Activated naive CD4-positive, alpha-beta T cell treated with anti-CD3 and anti-CD28 coated beads, Interleukin-2, amount 50 U/mL, for 72 hours (primary cell): ENCODE results near the gene MST1. TPM values are rescaled to one million over a fixed set of nuclear protein-coding genes. Genes with fewer than 3 reads are reported as not detected.

Experiments used
- ATAC-seq, 2 donors: fragments of 150-1000 bp; cut with Tn5 transposase; 2 replicates each; pipeline ENCODE4 v1.10.0; 2021; ENCODE audit warnings: mild to moderate bottlenecking in 2 of 2, moderate library complexity in 2 of 2
- DNase-seq, 2 donors: peaks; one replicate each; pipeline ENCODE4 v3.0.0; 2021 to 2022; ENCODE audit warnings: low spot score in 2 of 2
- H3K27ac Mint-ChIP-seq, 2 donors: one replicate each; pipeline ENCODE4 v1.8.0; 2022; ENCODE audit warnings: mild to moderate bottlenecking in 2 of 2, mixed read lengths in 2 of 2
- H3K36me3 Mint-ChIP-seq, 2 donors: one replicate each; pipeline ENCODE4 v1.8.0; 2022; ENCODE audit warnings: mixed read lengths in 2 of 2
- H3K9me3 Mint-ChIP-seq, 2 donors: one replicate each; pipeline ENCODE4 v1.8.0; 2022; ENCODE audit warnings: mixed read lengths in 2 of 2
- total RNA-seq, 2 donors: library from RNA; stranded (reverse); gene quantifications; one replicate each; pipeline ENCODE4 v1.2.3, GENCODE V29; 2022

MST1 gene
- total RNA-seq, 2 donors from 2014 or later = 11.8 to 15.9 TPM

DNA sequence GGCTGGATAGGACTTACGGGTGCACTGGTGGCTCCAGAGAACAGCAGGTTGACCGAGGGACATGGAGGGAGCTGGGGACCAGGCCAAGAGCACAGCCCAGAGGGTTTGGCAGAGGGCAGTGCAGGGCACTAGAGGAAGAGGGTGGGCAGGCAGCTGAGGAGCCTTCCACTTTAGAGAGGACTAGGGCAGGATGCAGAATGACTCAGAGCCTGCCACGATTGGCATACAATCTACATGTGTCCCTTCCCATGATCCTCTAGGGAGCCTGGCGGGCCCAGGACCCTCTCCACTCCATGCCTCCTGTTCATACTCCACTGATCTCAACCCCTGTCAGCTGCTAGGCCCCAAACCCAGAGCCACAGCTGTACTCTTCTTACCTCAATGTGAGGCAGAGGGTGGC lies 29.5 kb downstream of the MST1 start:
- peak in 1 of 2 donors; percentile 35 for ATAC-seq
- no peak for DNase-seq
- Mint-ChIP-seq H3K27ac (peak overlapping the region in 1 of 2 donors; percentile 16), H3K36me3 (no peaks in the 10 kb centered on the region), H3K9me3 (no peaks in the 10 kb centered on the region)

DNA sequence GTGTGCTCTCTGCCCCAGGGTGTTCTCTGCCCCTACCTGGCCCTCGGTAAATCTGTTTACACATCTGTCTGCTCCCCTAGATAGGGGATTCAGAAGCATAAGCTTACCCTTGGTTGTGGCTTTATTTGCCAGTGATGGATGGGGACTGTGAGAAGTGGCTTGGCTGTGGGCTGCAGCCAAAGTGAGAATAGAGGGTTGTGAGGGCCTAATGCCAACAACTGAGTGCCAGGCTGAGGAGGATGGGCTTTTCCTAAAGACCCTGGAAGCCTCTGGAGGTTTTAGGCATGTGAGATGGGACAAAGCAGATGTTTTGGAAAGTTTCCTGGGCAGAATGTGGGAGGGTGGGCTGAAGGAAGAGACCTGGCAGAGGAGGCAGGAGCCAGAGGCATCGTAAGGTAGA lies 30.6 kb downstream of the MST1 start:
- Mint-ChIP-seq H3K27ac (peak overlapping the region in 1 of 2 donors; percentile 9), H3K9me3 (no peaks in the 10 kb centered on the region), H3K36me3 (no peaks in the 10 kb centered on the region)
- ATAC-seq = no peak
- DNase-seq = no peak

DNA sequence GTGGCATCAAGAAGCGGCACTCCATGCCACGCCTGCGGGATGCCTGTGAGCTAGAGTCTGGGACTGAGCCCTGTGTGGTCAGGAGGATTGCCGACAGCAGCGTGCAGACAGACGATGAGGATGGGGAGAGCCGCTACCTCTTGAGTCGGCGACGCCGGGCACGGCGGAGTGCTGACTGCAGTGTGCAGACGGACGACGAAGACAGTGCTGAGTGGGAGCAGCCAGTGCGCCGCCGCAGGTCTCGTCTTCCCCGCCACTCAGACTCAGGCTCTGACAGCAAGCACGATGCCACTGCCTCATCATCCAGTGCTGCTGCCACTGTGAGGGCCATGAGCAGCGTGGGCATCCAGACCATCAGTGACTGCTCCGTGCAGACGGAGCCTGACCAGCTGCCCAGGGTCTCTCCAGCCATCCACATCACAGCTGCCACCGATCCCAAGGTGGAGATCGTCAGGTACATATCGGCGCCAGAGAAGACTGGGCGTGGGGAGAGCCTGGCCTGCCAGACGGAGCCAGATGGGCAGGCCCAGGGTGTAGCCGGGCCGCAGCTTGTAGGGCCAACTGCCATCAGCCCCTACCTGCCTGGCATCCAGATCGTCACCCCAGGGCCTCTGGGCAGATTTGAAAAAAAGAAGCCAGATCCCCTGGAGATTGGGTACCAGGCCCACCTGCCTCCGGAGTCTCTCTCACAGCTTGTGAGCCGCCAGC lies 31.9 kb downstream of the MST1 start:
- no peak overlapping the region for H3K27ac Mint-ChIP-seq
- ATAC-seq = no peak

DNA sequence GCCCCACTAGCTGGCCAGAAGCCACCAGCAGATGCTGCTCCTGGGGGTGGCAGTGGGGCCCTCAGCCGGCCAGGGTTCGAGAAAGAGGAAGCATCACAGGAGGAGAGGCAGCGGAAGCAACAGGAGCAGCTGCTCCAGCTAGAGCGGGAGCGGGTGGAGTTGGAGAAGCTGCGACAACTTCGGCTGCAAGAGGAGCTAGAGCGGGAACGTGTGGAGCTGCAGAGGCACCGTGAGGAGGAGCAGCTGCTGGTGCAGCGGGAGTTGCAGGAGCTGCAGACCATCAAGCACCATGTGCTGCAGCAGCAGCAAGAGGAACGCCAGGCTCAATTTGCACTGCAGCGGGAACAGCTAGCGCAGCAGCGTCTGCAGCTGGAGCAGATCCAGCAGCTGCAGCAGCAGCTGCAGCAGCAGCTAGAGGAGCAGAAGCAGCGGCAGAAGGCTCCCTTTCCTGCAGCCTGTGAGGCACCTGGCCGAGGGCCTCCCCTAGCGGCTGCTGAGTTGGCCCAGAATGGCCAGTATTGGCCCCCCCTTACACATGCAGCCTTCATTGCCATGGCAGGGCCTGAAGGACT lies 32.6 kb downstream of the MST1 start:
- H3K27ac Mint-ChIP-seq = no peak overlapping the region
- H3K9me3 Mint-ChIP-seq = no peaks in the 10 kb centered on the region
- no peak for DNase-seq
- H3K36me3 Mint-ChIP-seq = no peaks in the 10 kb centered on the region
- no peak for ATAC-seq

More for the DNA sequence above, 31.9 kb downstream of the MST1 start:
- DNase-seq = no peak
- Mint-ChIP-seq H3K36me3 (no peaks in the 10 kb centered on the region), H3K9me3 (no peaks in the 10 kb centered on the region)

DNA sequence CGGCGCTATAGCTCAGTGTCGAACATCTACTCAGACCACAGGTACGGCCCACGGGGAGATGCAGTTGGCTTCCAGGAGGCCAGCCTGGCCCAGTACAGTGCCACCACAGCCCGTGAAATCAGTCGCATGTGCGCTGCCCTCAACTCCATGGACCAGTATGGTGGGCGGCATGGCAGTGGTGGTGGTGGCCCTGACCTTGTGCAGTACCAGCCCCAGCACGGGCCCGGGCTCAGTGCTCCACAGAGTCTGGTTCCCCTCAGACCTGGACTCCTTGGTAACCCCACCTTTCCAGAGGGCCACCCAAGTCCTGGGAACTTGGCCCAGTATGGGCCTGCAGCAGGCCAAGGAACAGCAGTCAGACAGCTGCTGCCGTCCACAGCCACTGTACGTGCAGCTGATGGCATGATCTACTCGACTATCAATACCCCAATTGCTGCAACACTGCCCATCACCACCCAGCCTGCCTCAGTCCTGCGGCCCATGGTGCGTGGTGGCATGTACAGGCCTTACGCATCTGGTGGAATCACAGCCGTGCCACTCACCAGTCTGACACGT lies 33.5 kb downstream of the MST1 start:
- Mint-ChIP-seq H3K36me3 (no peaks in the 10 kb centered on the region), H3K27ac (no peak overlapping the region), H3K9me3 (no peaks in the 10 kb centered on the region)
- ATAC-seq = no peak
- no peak for DNase-seq

DNA sequence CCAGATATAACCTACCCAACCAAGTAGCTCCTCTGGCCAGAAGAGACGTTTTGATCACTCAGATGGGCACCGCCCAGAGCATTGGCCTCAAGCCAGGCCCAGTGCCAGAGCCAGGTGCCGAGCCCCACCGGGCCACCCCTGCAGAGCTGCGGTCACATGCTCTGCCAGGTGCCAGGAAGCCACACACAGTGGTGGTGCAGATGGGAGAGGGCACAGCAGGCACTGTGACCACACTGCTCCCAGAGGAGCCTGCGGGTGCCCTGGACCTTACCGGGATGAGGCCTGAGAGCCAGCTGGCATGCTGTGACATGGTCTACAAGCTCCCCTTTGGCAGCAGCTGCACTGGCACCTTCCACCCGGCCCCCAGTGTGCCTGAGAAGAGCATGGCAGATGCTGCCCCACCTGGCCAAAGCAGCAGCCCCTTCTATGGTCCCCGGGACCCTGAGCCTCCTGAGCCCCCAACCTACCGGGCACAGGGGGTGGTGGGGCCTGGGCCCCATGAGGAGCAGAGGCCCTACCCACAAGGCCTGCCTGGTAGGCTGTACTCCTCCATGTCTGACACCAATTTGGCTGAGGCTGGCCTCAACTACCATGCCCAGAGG lies 34.2 kb downstream of the MST1 start:
- ATAC-seq = no peak
- Mint-ChIP-seq H3K27ac (peak overlapping the region in 1 of 2 donors; percentile 50), H3K9me3 (no peaks in the 10 kb centered on the region), H3K36me3 (no peaks in the 10 kb centered on the region)
- DNase-seq = no peak

DNA sequence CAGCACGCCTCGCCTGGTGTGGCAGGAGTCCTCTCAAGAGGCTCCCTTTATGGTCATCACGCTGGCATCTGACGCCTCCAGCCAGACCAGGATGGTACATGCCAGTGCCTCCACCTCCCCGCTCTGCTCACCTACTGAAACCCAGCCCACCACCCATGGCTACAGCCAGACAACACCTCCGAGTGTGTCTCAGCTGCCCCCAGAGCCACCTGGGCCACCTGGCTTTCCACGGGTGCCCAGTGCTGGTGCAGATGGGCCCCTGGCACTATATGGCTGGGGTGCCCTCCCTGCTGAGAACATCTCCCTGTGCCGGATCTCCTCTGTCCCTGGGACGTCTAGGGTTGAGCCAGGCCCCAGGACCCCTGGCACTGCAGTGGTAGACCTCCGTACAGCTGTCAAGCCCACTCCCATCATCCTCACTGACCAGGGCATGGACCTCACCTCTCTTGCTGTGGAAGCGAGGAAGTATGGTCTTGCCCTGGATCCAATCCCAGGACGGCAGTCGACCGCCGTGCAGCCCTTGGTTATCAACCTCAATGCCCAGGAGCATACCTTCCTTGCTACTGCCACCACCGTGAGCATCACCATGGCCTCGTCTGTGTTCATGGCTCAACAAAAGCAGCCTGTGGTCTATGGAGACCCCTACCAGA lies 35.0 kb downstream of the MST1 start:
- Mint-ChIP-seq H3K9me3 (no peaks in the 10 kb centered on the region), H3K36me3 (no peaks in the 10 kb centered on the region), H3K27ac (no peak overlapping the region)
- ATAC-seq = no peak
- DNase-seq = no peak

DNA sequence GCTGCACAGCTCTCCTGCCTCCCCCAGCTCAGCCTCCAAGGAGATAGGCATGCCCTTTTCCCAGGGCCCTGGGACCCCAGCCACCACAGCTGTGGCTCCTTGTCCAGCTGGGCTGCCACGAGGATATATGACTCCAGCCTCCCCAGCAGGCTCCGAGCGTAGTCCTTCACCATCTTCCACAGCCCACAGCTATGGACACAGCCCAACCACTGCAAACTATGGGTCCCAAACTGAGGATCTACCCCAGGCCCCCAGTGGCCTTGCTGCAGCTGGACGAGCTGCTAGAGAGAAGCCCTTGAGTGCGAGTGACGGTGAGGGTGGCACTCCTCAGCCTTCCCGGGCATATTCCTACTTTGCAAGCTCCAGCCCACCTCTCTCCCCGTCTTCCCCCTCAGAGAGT lies 35.7 kb downstream of the MST1 start:
- H3K27ac Mint-ChIP-seq = no peak overlapping the region
- H3K9me3 Mint-ChIP-seq = no peaks in the 10 kb centered on the region
- H3K36me3 Mint-ChIP-seq = no peaks in the 10 kb centered on the region
- ATAC-seq (no peak), DNase-seq (no peak)

DNA sequence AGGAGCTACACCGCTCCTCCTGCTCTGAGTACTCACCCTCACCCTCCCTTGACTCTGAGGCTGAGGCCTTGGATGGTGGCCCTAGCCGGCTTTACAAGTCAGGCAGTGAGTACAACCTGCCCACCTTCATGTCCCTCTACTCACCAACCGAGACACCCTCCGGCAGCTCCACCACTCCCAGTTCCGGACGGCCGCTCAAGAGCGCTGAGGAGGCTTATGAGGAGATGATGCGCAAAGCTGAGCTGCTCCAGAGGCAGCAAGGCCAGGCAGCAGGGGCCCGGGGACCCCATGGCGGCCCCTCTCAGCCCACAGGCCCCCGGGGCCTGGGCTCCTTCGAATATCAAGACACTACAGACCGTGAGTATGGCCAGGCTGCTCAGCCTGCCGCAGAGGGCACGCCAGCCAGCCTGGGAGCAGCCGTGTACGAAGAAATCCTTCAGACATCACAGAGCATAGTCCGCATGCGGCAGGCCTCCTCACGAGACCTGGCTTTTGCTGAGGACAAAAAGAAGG lies 36.3 kb downstream of the MST1 start:
- no peaks in the 10 kb centered on the region for H3K9me3 Mint-ChIP-seq
- DNase-seq (no peak), ATAC-seq (no peak)
- no peaks in the 10 kb centered on the region for H3K36me3 Mint-ChIP-seq
- no peak overlapping the region for H3K27ac Mint-ChIP-seq

DNA sequence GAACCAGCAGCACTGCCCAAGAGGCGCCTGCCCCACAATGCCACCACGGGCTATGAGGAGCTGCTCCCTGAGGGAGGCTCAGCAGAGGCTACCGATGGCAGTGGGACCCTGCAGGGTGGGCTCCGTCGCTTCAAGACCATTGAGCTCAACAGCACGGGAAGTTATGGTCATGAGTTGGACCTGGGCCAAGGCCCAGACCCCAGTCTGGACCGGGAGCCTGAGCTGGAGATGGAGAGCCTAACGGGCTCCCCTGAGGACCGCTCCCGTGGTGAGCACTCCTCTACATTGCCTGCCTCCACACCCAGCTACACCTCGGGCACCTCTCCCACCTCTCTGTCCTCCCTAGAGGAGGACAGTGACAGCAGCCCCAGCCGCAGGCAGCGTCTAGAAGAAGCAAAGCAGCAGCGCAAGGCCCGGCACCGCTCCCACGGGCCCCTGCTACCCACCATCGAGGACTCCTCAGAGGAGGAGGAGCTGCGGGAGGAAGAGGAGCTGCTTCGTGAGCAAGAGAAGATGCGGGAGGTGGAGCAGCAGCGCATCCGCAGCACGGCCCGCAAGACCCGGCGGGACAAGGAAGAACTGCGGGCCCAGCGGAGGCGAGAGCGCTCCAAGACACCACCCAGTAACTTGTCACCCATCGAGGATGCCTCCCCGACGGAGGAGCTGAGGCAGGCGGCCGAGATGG lies 36.9 kb downstream of the MST1 start:
- DNase-seq = no peak
- ATAC-seq = no peak
- no peak overlapping the region for H3K27ac Mint-ChIP-seq
- no peaks in the 10 kb centered on the region for H3K9me3 Mint-ChIP-seq
- H3K36me3 Mint-ChIP-seq = no peaks in the 10 kb centered on the region

DNA sequence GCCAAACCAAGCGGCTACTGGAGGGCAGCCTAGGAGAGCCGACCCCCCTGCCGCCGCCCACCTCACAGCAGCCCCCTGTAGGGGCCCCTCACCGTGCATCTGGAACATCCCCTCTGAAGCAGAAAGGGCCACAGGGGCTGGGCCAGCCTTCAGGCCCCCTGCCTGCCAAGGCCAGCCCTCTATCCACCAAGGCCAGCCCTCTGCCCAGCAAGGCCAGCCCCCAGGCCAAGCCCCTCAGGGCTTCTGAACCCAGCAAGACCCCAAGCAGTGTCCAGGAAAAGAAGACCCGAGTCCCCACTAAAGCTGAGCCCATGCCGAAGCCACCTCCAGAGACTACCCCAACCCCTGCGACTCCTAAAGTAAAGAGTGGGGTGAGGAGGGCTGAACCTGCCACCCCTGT lies 38.6 kb downstream of the MST1 start:
- ATAC-seq = no peak
- Mint-ChIP-seq H3K36me3 (no peaks in the 10 kb centered on the region), H3K9me3 (no peaks in the 10 kb centered on the region), H3K27ac (no peak overlapping the region)
- no peak for DNase-seq

DNA sequence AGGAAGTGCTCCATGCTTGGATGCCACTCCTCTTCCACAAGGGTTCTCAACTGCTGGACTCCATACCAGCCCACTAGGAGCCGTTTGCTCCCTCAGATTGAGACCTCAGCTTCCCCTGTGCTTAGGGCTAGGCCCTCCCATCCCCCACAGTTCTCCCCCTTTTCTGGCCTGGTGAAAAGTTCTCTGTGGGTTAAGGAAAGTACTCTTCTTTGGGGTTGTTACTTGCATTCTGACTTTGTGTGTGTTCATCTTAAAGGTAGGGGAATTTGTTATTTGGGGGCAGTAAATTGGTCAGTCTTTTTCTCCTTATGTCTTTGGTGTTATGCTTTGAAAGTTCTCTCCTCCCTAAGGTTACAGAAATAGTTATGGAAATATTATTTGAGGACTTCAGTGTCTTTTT lies 39.1 kb downstream of the MST1 start:
- no peaks in the 10 kb centered on the region for H3K36me3 Mint-ChIP-seq
- H3K9me3 Mint-ChIP-seq = no peaks in the 10 kb centered on the region
- no peak overlapping the region for H3K27ac Mint-ChIP-seq
- ATAC-seq (no peak), DNase-seq (no peak)

DNA sequence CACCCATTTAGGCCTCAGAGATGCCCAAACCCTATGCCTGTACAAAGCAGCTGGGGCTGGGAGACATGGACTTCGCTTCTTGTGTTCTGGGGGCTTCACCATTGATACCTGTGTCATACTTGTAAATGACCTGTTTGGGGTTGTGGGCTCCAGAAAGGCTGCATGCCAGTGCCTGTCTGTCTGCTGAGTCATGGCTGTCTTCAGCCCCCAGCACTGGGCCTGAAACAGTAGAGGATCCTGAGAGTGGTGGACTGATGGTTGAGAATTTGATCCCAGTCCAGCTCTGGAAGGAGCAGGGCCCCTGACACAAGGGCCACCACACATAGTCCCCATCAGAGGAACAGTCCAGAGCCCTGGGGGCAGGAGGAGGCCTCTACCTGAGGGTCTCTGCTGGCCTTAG lies 39.7 kb downstream of the MST1 start:
- no peak overlapping the region for H3K27ac Mint-ChIP-seq
- DNase-seq = no peak
- H3K9me3 Mint-ChIP-seq = no peaks in the 10 kb centered on the region
- no peaks in the 10 kb centered on the region for H3K36me3 Mint-ChIP-seq
- no peak for ATAC-seq

DNA sequence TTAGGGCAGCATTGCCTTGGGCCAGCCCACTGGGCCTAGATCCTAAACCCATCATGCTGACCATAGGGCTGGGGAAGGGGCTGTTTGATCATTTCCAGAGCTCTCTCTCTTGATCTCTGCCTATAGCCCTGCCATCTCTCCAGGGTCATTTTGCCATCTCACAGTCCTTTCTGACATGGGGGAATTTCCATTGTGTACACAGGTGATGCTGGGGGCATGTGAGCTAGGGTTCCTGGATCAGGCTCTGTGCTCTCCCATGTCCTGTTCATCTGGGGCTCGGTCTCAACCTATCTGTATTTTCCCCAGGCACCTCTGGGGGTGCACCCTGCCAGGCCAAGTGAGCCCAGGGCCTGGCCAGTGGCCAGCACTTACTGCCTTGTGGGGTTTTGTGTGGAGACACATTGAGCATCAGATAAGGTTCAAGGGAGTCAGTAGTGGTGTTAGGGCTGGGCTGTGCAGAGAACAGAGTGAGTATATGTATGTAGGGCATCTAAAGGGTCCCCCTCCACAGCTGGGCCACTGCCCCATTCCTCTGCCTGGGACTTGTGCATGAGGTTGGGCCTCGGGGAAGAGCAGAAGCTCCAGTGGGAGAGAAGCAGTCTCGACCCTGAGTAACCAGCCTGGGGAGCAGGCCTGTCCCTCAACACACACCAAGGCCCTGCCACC lies 40.8 kb downstream of the MST1 start:
- Mint-ChIP-seq H3K9me3 (no peaks in the 10 kb centered on the region), H3K27ac (peak overlapping the region in 1 of 2 donors; percentile 10), H3K36me3 (no peaks in the 10 kb centered on the region)
- ATAC-seq = no peak
- DNase-seq = no peak

DNA sequence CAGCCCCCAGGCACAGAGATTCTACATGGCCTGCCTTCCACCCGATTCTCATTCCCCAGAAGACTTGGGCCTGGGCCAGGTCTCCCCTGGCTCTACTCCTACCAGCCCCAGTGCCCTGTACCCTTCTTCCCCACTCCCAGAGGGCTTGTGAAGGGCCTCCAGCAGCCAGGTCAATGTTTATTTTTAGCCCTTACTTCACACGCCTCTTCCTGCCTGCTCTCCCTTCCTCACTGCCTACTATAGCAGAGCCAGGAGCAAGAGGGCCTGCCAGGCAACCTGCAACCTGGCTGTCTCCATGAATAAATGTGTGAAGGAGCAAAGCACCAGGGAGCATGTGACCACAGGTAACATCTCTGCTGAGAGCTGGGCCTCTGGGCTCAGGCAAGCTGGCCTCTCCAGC lies 41.5 kb downstream of the MST1 start:
- DNase-seq = no peak
- no peak overlapping the region for H3K27ac Mint-ChIP-seq
- H3K9me3 Mint-ChIP-seq = no peaks in the 10 kb centered on the region
- no peak for ATAC-seq
- no peaks in the 10 kb centered on the region for H3K36me3 Mint-ChIP-seq

DNA sequence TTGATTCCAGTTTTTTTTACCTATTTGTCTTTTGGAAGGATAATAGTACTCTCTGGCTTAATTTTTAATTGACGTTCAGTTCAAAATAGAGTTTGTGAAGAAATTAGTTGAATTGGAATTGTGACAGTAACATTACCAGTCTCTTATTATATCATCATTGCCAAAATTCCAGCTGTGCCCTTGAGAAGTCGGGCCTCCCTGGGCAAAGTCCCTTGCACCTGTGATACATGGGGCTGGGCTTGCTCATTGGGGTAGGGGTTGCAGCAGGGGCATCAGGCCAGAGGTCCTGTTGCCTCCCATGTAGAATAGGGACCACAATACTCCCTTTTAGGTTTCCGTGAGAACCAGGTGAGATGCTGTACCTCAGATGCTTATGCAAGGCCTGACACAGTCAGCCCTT lies 43.0 kb downstream of the MST1 start:
- no peak for ATAC-seq
- Mint-ChIP-seq H3K36me3 (no peaks in the 10 kb centered on the region), H3K9me3 (no peaks in the 10 kb centered on the region), H3K27ac (no peak overlapping the region)
- no peak for DNase-seq
